ENCODE data around the gene KLF5.
"Not testable (repeated sequence)": the region's sequence is repeated elsewhere in the genome, so short reads cannot be mapped to it uniquely, and the experiment has no call there.

KLF5 gene

GRCh38 chr13:73058736-73059459 lies at the start of gene KLF5:
Gene KLF5 (plus strand): TSS chr13:73059005. CDS start chr13:73059328, 323 bp downstream.
- DNase-seq, result peak; percentile 95

GRCh38 chr13:73011751-73012150 lies 47.1 kb upstream of the KLF5 start:
- DNase-seq, result no peak

- DNase-seq, result no peak
Observed at GRCh38 chr13:73015805-73016204, 43.0 kb upstream of the KLF5 start.

GRCh38 chr13:73018336-73018735 lies 40.5 kb upstream of the KLF5 start:
- DNase-seq, result no peak

GRCh38 chr13:73025217-73026012 lies 33.4 kb upstream of the KLF5 start:
- DNase-seq, result no peak

- no peak for DNase-seq
Observed at GRCh38 chr13:73034901-73035300, 23.9 kb upstream of the KLF5 start.

- DNase-seq, result no peak
Observed at GRCh38 chr13:73035660-73036059, 23.1 kb upstream of the KLF5 start.

GRCh38 chr13:73036566-73036965 lies 22.2 kb upstream of the KLF5 start:
- DNase-seq, result no peak

GRCh38 chr13:73038064-73038463 lies 20.7 kb upstream of the KLF5 start:
- DNase-seq, result no peak

- DNase-seq, result no peak
Observed at GRCh38 chr13:73039201-73040108, 19.4 kb upstream of the KLF5 start.

GRCh38 chr13:73040484-73040883 lies 18.3 kb upstream of the KLF5 start:
- no peak for DNase-seq

GRCh38 chr13:73040968-73041596 lies 17.7 kb upstream of the KLF5 start:
- DNase-seq, result no peak

GRCh38 chr13:73045031-73045430 lies 13.8 kb upstream of the KLF5 start:
- DNase-seq, result no peak

- DNase-seq, result not testable (repeated sequence)
Observed at GRCh38 chr13:73048615-73049014, 10.2 kb upstream of the KLF5 start.

GRCh38 chr13:73054712-73055111 lies 4.1 kb upstream of the KLF5 start:
- DNase-seq, result no peak

- DNase-seq, result no peak
Observed at GRCh38 chr13:73055813-73056564, 2.8 kb upstream of the KLF5 start.

GRCh38 chr13:73056565-73056962 lies 2.2 kb upstream of the KLF5 start:
- no peak for DNase-seq

- DNase-seq, result no peak
Observed at GRCh38 chr13:73057284-73058063, 1.3 kb upstream of the KLF5 start.

- DNase-seq, result no peak
Observed at GRCh38 chr13:73058064-73058313, 816 bp upstream of the KLF5 start.

- no peak for DNase-seq
Observed at GRCh38 chr13:73058432-73058735, 421 bp upstream of the KLF5 start.

GRCh38 chr13:73059460-73060250 lies 850 bp downstream of the KLF5 start:
- peak; percentile 38 for DNase-seq

Data from stimulated activated CD4-positive, alpha-beta T cell treated with anti-CD3 and anti-CD28 coated beads, Interleukin-12 subunit alpha, Interleukin-12 subunit beta, amount 100 ng/mL, for 4 hours (primary cell).